Measurements from ENCODE around the gene BRF1. TPM values are rescaled to one million over a fixed set of nuclear protein-coding genes. Genes with fewer than 3 reads are reported as not detected.

The BRF1 gene
- total RNA-seq, 1 donor from 2014 or later, result 64.6 TPM

GRCh38 chr14:105240811-105241576 is 59.8 kb downstream of the BRF1 start:
- DNase-seq (ENCODE audit: extremely low spot score in 2 of 2), result no peak
- H3K27me3 ChIP-seq, result no peaks in the 10 kb centered on the region
- H3K27ac ChIP-seq, result no peak overlapping the region
- peaks cover 0 to 5% of the 10 kb centered on the region in 2 donors for H3K36me3 ChIP-seq
- TF ChIP-seq POLR2A (IDR thresholded peaks at IDR 0.05) (no peak), POLR2AphosphoS5 (IDR thresholded peaks at IDR 0.05; ENCODE audit: insufficient read depth in 1 of 2, low read depth in 1 of 2) (no peak), CTCF (IDR thresholded peaks at IDR 0.05) (no peak)
- intact Hi-C loops (cut with DNase I), result loop anchor here (10.0 kb wide), 1 partner anchor 54 kb away; no protein-coding TSS in a partner anchor
- H3K4me3 ChIP-seq, result no peak overlapping the region
- H3K9me3 ChIP-seq, result no peaks in the 10 kb centered on the region
- H3K4me1 ChIP-seq, result no peaks in the 10 kb centered on the region

GRCh38 chr14:105229099-105229655 is 71.6 kb downstream of the BRF1 start:
- no peak for DNase-seq (ENCODE audit: extremely low spot score in 2 of 2)
- Histone ChIP-seq H3K36me3 (peaks cover 0 to 26% of the 10 kb centered on the region in 2 donors), H3K4me1 (no peaks in the 10 kb centered on the region), H3K27me3 (no peaks in the 10 kb centered on the region), H3K4me3 (no peak overlapping the region), H3K9me3 (no peaks in the 10 kb centered on the region), H3K27ac (no peak overlapping the region)
- TF ChIP-seq POLR2AphosphoS5 (IDR thresholded peaks at IDR 0.05; ENCODE audit: insufficient read depth in 1 of 2, low read depth in 1 of 2) (no peak), CTCF (IDR thresholded peaks at IDR 0.05) (no peak), POLR2A (IDR thresholded peaks at IDR 0.05) (no peak)
- intact Hi-C loops (cut with DNase I), result no loop called here

- DNase-seq (ENCODE audit: extremely low spot score in 2 of 2), result no peak
- Histone ChIP-seq H3K36me3 (peaks cover 0 to 26% of the 10 kb centered on the region in 2 donors), H3K4me1 (no peaks in the 10 kb centered on the region), H3K27ac (no peak overlapping the region), H3K4me3 (no peak overlapping the region), H3K27me3 (no peaks in the 10 kb centered on the region), H3K9me3 (no peaks in the 10 kb centered on the region)
- intact Hi-C loops (cut with DNase I), result no loop called here
- no peak for TF ChIP-seq POLR2A (IDR thresholded peaks at IDR 0.05)
- no peak for TF ChIP-seq CTCF (IDR thresholded peaks at IDR 0.05)
- no peak for TF ChIP-seq POLR2AphosphoS5 (IDR thresholded peaks at IDR 0.05; ENCODE audit: insufficient read depth in 1 of 2, low read depth in 1 of 2)
These were observed 72.2 kb downstream of the BRF1 start for GRCh38 chr14:105228562-105228961.

- Histone ChIP-seq H3K4me1 (no peaks in the 10 kb centered on the region), H3K27ac (no peak overlapping the region), H3K36me3 (peaks cover 0 to 31% of the 10 kb centered on the region in 2 donors), H3K9me3 (no peaks in the 10 kb centered on the region), H3K4me3 (no peak overlapping the region), H3K27me3 (no peaks in the 10 kb centered on the region)
- intact Hi-C loops (cut with DNase I), result no loop called here
- TF ChIP-seq POLR2AphosphoS5 (IDR thresholded peaks at IDR 0.05; ENCODE audit: insufficient read depth in 1 of 2, low read depth in 1 of 2) (no peak), POLR2A (IDR thresholded peaks at IDR 0.05) (no peak), CTCF (IDR thresholded peaks at IDR 0.05) (no peak)
- DNase-seq (ENCODE audit: extremely low spot score in 2 of 2), result no peak
These were observed 73.5 kb downstream of the BRF1 start for GRCh38 chr14:105227346-105227745.

- H3K36me3 ChIP-seq, result peaks cover 0 to 39% of the 10 kb centered on the region in 2 donors
- H3K27ac ChIP-seq, result no peak overlapping the region
- no peaks in the 10 kb centered on the region for H3K27me3 ChIP-seq
- no peak for TF ChIP-seq POLR2AphosphoS5 (IDR thresholded peaks at IDR 0.05; ENCODE audit: insufficient read depth in 1 of 2, low read depth in 1 of 2)
- TF ChIP-seq POLR2A (IDR thresholded peaks at IDR 0.05), result no peak
- no peak for TF ChIP-seq CTCF (IDR thresholded peaks at IDR 0.05)
- H3K4me1 ChIP-seq, result no peaks in the 10 kb centered on the region
- intact Hi-C loops (cut with DNase I), result no loop called here
- no peak overlapping the region for H3K4me3 ChIP-seq
- no peak for DNase-seq (ENCODE audit: extremely low spot score in 2 of 2)
- H3K9me3 ChIP-seq, result no peaks in the 10 kb centered on the region
These were observed 74.6 kb downstream of the BRF1 start for GRCh38 chr14:105226198-105226597.
